NCI-H446 (cell line): ENCODE data around the gene GRIN2C.
"Not testable (repeated sequence)": the region's sequence is repeated elsewhere in the genome, so short reads cannot be mapped to it uniquely, and the experiment has no call there.

Experiments used
- DNase-seq, 2 experiments: peaks; one replicate each; lab custom pipeline; 2025; lab: John Stamatoyannopoulos, UW

GRIN2C gene

GRCh38 chr17:74879308-74879707, 19.6 kb upstream of the GRIN2C start:
- no peak for DNase-seq

- DNase-seq, result no peak
These were observed 19.0 kb upstream of the GRIN2C start for GRCh38 chr17:74878658-74879057.

GRCh38 chr17:74877592-74878548, 18.2 kb upstream of the GRIN2C start:
- DNase-seq, result peak in 1 of 2 experiments; percentile 26

- DNase-seq, result no peak
These were observed 16.4 kb upstream of the GRIN2C start for GRCh38 chr17:74875977-74876593.

GRCh38 chr17:74875155-74875976, 15.7 kb upstream of the GRIN2C start:
- peak; percentile 85 to 94 for DNase-seq

- no peak for DNase-seq
These were observed 14.9 kb upstream of the GRIN2C start for GRCh38 chr17:74874615-74875037.

GRCh38 chr17:74873874-74874614, 14.4 kb upstream of the GRIN2C start:
- no peak for DNase-seq

- peak; percentile 100 for DNase-seq
These were observed 13.6 kb upstream of the GRIN2C start for GRCh38 chr17:74873037-74873873.

- no peak for DNase-seq
These were observed 12.8 kb upstream of the GRIN2C start, which contains the start of gene FDXR for GRCh38 chr17:74872313-74873036. Gene FDXR, minus strand, starts transcription at chr17:74872994. Its CDS starts 50 bp downstream, at chr17:74872944.

GRCh38 chr17:74871356-74872076, 11.8 kb upstream of the GRIN2C start:
- no peak for DNase-seq

- peak in 1 of 2 experiments; percentile 77 for DNase-seq
These were observed 10.8 kb upstream of the GRIN2C start for GRCh38 chr17:74870512-74870911.

- not testable (repeated sequence) for DNase-seq
These were observed 10.3 kb upstream of the GRIN2C start for GRCh38 chr17:74870028-74870427.

GRCh38 chr17:74868908-74869255, 9.2 kb upstream of the GRIN2C start:
- no peak for DNase-seq

GRCh38 chr17:74868251-74868907, 8.7 kb upstream of the GRIN2C start:
- no peak for DNase-seq

- DNase-seq, result no peak
These were observed 6.6 kb upstream of the GRIN2C start for GRCh38 chr17:74866198-74866835.

- no peak for DNase-seq
These were observed 6.0 kb upstream of the GRIN2C start for GRCh38 chr17:74865504-74866197.

- peak; percentile 69 to 86 for DNase-seq
These were observed 5.2 kb upstream of the GRIN2C start for GRCh38 chr17:74864866-74865395.
